Jurkat, Clone E6-1 (cell line): ENCODE data around the gene MAGOH. TPM values are rescaled to one million over a fixed set of nuclear protein-coding genes. Genes with fewer than 3 reads are reported as not detected.
"Not testable (repeated sequence)": the region's sequence is repeated elsewhere in the genome, so short reads cannot be mapped to it uniquely, and the experiment has no call there.

Experiments
- DNase-seq: peaks from one replicate; pipeline ENCODE4 v3.0.0-alpha.2; 2011; ENCODE audit warnings: low read depth, low spot score
- H3K4me3 ChIP-seq: 2 replicates; pipeline ENCODE4 v1.5.1; 2011; ENCODE audit warnings: mild to moderate bottlenecking, low read length, control low read depth, moderate library complexity
- polyA plus RNA-seq: library from polyadenylated mRNA; unstranded; fragments of >200 nt; gene quantifications from one replicate; pipeline ENCODE4 v1.2.1, GENCODE V29; 2012; ENCODE audit warnings: missing spikeins; ENCODE audit not compliant: insufficient read length, insufficient read depth

The MAGOH gene
- 241 TPM for polyA plus RNA-seq

GRCh38 chr1:53238197-53239155, at the start of gene MAGOH:
Gene MAGOH (minus strand): TSS chr1:53238518. CDS start chr1:53238448, 70 bp downstream.
- peak within 1 kb of the TSS; percentile 96 for H3K4me3 ChIP-seq
- peak; percentile 92 for DNase-seq

GRCh38 chr1:53286955-53287354, 48.6 kb upstream of the MAGOH start:
- no peak overlapping the region for H3K4me3 ChIP-seq
- no peak for DNase-seq

- no peak overlapping the region for H3K4me3 ChIP-seq
- DNase-seq = no peak
Measured at GRCh38 chr1:53285969-53286760, 47.8 kb upstream of the MAGOH start.

GRCh38 chr1:53285546-53285945, 47.2 kb upstream of the MAGOH start:
- DNase-seq = no peak
- no peak overlapping the region for H3K4me3 ChIP-seq

GRCh38 chr1:53284224-53285020, 46.1 kb upstream of the MAGOH start:
- no peak for DNase-seq
- no peak overlapping the region for H3K4me3 ChIP-seq

- H3K4me3 ChIP-seq, DNase-seq: not testable (repeated sequence)
Measured at GRCh38 chr1:53283156-53283555, 44.8 kb upstream of the MAGOH start.

GRCh38 chr1:53281133-53281532, 42.8 kb upstream of the MAGOH start:
- DNase-seq = no peak
- H3K4me3 ChIP-seq = no peak overlapping the region

- H3K4me3 ChIP-seq = no peak overlapping the region
- no peak for DNase-seq
Measured at GRCh38 chr1:53280496-53280895, 42.2 kb upstream of the MAGOH start.

GRCh38 chr1:53279296-53280200, 41.2 kb upstream of the MAGOH start:
- no peak for DNase-seq
- H3K4me3 ChIP-seq = no peak overlapping the region

- DNase-seq = no peak
- no peak overlapping the region for H3K4me3 ChIP-seq
Measured at GRCh38 chr1:53278298-53278725, 40.0 kb upstream of the MAGOH start.

- DNase-seq = no peak
- H3K4me3 ChIP-seq = no peak overlapping the region
Measured at GRCh38 chr1:53277326-53277725, 39.0 kb upstream of the MAGOH start.

- no peak for DNase-seq
- no peak overlapping the region for H3K4me3 ChIP-seq
Measured at GRCh38 chr1:53276902-53277281, 38.6 kb upstream of the MAGOH start.

GRCh38 chr1:53276153-53276901, 38.0 kb upstream of the MAGOH start:
- H3K4me3 ChIP-seq = no peak overlapping the region
- no peak for DNase-seq

- no peak for DNase-seq
- H3K4me3 ChIP-seq = no peak overlapping the region
Measured at GRCh38 chr1:53275566-53275965, 37.2 kb upstream of the MAGOH start.

- no peak for DNase-seq
Measured at GRCh38 chr1:53274541-53275185, 36.3 kb upstream of the MAGOH start.

GRCh38 chr1:53274026-53274425, 35.7 kb upstream of the MAGOH start:
- no peak overlapping the region for H3K4me3 ChIP-seq
- no peak for DNase-seq

More at GRCh38 chr1:53274541-53275185, 36.3 kb upstream of the MAGOH start:
- no peak overlapping the region for H3K4me3 ChIP-seq

- no peak overlapping the region for H3K4me3 ChIP-seq
- DNase-seq = no peak
Measured at GRCh38 chr1:53273526-53273925, 35.2 kb upstream of the MAGOH start.
